NCI-H2196 treated with DMSO at 0.1 percent for 48 hours (cell line): Measurements from ENCODE around the gene RAB24.
"Not testable (repeated sequence)": the region's sequence is repeated elsewhere in the genome, so short reads cannot be mapped to it uniquely, and the experiment has no call there.

ENCODE experiments used
- DNase-seq: peaks from one replicate; lab custom pipeline; 2025; ENCODE audit not compliant: unreplicated experiment; lab: John Stamatoyannopoulos, UW

RAB24 gene

GRCh38 chr5:177311723-177312648 is 8.5 kb upstream of the RAB24 start, which contains the start of gene MXD3:
MXD3 (minus strand) TSS chr5:177311898; CDS start chr5:177311830, 68 bp downstream.
- DNase-seq = peak; percentile 93

DNA sequence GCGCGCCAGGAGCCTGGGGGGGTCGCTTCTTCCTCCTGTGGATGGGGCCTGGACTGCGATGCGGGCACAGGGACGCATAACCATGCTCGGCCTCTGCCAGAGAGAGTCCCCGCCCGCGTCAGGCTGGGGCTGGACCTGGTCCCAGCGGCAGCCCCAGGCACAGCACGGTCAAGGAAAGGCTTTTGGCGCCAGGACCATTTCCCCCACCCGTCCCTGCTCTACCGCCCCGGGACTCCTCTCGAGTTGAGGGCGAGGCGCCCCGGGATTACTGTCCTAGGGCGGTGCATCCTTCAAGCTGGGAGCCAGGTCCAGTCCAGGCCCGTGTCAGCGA is 7.8 kb upstream of the RAB24 start:
- no peak for DNase-seq

- DNase-seq = no peak
Observed at GRCh38 chr5:177310757-177311391, 7.4 kb upstream of the RAB24 start.

DNA sequence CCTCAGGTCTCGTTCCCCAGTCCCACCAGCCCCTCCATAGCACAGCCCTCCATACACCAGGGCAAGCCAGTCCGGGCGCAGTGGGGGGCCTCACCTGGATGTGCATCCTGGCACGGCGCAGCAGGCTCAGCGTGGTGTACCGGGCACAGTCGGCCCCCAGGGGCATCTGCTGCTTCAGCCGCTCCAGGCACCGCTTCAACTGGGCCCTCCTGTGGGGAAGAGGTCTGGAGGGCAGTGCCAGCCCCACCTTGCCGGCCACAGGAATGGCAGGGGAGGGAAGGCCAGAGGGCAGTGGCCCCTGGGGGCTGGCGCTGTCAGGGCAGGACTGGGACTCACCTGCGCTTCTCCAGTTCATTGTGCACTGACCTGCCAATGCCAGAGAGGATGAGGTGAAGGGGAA is 6.8 kb upstream of the RAB24 start:
- DNase-seq = no peak

DNA sequence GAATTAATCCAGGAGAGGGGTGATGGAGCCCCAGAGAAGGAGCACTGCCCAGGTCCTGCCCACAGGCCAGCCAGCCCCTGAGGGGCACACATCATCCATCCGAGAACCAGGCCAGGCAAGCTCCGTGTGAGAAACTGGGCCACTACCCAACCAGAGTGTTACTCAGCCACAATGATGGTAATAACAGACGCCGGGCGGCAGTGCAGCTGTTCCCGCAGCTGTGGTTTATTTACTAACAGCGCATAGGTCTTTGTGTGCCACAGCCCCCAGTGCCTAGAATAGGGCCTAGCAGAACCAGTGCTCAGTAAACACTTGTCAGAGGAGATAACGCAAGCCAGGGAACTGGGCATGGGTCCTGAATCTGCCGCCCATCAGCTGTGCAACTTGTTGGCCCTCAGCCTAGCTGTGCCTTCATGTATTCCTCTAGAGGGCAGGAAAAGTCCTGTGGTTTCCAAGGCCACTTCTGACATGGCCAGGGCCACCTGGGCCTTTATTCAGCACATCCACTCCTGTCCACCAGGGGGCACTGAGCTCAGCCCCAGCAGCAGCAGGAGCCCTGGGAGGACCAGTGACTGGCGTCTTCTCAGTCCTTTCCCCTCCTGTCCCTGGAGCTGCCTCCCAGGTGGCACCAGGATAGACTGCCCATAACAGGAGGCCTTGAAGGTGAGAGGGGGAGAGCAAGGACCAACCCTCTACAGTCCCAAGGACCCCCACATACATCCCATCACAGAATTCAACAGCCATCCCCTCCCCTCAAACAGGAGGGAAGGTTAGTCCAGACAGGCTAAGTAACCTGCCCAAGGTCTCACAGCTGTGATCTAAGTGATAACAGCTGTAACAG is 6.1 kb upstream of the RAB24 start:
- DNase-seq = peak; percentile 38

DNA sequence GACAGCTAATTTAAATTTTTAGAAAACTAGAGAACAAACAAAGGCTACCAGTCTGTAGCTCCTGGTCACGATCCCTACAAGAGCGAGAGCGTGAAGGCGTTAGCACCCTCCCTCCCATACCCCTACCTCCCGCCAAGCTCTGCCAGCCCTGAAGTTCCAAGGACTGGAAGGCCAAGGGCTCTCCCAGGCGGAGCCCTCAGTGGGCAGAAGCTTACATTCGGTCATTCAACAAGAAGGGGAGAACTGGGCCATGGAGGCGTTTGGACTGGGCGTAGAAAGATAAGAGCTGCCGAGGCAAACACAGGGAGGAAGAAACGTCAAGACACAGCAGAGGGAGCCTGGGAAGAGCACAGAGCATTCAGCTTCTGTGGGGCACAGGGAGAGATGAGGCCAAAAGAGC is 5.2 kb upstream of the RAB24 start:
- DNase-seq = no peak

DNA sequence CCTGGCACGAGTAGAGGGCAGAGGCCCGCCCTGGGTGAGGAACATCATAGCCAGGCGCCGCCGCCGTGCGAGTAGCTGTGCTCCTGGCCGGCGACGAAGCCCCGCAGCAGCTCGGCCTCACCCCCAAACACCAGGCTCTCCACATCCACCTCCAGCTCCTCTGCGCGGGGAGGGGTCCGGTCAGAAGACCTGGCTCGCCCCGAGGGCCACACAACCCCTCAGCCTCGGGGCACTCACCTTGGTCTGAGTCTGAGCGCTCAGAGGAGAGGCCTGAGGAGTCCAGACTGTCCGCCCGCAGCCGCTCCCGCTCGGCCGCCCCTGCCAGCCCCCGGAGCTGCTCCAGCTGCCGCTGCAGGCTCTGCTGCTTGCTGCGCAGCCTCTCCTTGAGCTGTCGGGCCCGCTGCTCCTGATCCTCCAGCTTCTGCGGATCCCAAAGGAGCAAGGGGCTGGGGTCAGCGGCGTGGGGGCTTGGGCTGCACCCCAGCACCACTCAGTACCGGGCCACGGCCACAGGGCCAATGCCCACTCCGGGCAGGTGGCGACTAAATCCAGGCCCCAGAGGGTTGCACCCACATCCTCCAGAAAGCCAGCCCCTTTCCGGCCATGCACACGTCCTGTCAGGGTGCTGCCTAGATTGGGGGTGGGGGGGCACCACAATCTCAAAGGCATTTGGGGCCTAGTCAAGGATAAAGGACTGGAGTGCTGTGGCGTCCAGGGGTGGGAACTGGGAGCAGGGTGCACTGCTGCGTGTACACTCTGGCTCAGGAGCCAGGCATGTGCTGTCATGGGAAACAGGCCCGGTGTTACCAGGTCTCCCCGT is 4.2 kb upstream of the RAB24 start:
- DNase-seq = no peak

- DNase-seq = no peak
Observed at GRCh38 chr5:177306674-177307543, 3.4 kb upstream of the RAB24 start.

DNA sequence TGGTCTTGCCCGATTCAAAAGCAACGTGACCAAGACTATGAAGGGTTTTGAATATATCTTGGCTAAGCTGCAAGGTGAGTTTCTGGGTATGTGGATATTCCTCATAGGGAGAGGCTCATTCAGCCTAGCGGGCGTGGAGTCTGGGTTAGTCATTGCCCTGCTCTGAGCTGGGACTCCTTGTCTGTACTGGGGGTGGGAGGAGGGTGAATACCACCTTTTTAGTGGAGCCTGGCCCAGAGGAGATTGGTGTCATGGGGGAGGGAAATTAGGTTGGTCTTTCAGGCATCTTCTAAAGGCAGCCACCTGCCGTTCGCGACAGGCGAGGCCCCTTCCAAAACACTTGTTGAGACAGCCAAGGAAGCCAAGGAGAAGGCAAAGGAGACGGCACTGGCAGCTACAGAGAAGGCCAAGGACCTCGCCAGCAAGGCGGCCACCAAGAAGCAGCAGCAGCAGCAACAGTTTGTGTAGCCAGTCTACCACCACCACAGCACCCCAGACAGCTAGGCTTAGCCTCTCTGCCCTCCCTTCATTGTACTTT is 2.7 kb upstream of the RAB24 start:
- not testable (repeated sequence) for DNase-seq

GRCh38 chr5:177304392-177305119 is 1.0 kb upstream of the RAB24 start:
- DNase-seq = no peak

DNA sequence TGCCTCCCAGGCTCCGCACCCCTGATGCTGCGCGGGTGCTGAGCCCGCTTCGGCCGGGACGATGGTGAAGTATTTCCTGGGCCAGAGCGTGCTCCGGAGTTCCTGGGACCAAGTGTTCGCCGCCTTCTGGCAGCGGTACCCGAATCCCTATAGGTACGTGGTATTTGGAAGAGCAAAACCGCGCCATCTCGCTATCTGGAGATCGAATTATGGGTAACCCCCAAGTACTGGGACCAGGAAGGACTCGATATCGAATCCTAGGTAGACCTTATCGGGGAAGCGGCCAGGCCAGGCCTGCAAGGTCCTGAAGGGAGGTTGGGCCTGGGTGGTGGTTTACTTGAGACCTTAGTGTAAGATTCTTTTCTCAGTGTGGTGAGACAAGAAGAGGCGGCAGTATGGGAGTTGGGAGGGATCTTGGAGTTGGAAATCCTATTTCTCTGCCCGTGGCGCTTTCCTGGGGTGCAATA is 439 bp upstream of the RAB24 start:
- DNase-seq = no peak

DNA sequence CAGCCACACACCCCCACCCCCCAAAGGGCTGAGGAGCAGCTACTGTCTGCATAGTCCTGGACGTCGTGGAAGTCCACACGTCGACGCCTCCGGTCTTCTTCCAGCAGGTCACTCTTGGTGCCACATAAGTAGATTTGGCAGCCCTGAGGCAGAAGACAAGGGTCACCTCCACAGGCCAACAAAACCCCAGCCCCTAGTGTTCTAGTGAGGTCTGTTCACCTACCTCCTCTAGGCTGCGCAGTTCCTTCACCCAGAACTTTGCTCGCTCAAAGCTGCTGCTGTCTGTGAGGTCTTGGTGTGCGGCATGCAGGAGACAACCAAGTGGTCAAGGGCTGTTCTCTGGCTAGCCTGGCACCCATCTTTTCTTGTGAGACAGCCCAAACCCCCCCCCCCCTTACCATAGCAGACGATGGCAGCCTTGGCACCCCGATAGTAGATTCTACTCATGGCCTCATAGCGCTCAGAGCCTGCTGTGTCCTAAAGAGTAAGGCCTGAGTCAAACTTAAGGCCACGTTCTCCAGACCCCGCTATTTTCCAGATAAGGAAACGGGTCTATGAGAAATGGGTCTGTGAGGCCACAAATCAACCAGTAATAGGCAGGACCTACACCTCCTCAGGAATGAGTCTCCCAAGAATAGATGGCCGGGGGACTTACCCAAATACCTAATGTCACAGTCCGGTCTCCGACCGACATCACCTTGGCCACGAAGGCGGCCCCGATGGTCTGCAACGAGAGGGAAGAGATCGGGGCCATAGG is 987 bp downstream of the RAB24 start:
- no peak for DNase-seq

- DNase-seq = peak; percentile 93
Observed at GRCh38 chr5:177301503-177302165, 1.9 kb downstream of the RAB24 start.

DNA sequence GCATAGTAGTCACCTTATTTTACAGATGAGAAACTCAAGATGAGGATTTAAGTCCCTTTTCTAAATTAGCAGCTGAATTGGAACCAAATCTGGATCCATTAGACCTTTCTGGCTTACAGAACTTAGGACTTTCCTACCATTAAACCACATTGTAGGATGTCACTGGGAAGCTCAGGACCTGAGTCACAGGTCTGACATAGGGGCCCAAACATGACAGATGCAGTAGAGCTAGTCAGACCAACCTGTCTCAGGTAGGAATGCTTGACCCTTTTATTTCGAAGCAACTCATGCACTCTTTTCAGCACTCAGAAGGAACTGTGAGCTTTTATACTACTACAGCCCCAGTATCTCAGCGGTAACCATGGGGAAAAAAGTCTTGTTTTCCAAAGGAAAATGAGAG is 2.6 kb downstream of the RAB24 start:
- no peak for DNase-seq

- DNase-seq = no peak
Observed at GRCh38 chr5:177300236-177300880, 3.2 kb downstream of the RAB24 start.

GRCh38 chr5:177299697-177300096 is 3.8 kb downstream of the RAB24 start:
- DNase-seq = no peak

- DNase-seq = no peak
Observed at GRCh38 chr5:177297922-177298321, 5.6 kb downstream of the RAB24 start.
